GM12878 (cell line): ENCODE measurements around the gene DMWD. TPM values are rescaled to one million over a fixed set of nuclear protein-coding genes. Genes with fewer than 3 reads are reported as not detected.

Experiments used
- ATAC-seq: fragments of 200-7000 bp; cut with Tn5 transposase; 3 replicates; pipeline ENCODE4 v1.9.1; 2020; ENCODE audit warnings: mild to moderate bottlenecking, moderate library complexity
- BruUV-seq: library from RNA; stranded (reverse); fragments of 400-500 nt; replicated peaks from 2 replicates; lab custom pipeline; 2021; lab: Mats Ljungman, UMichigan
- CTCF ChIA-PET: fragments of 300-600 bp; sonication (Branson Sonifier 250); formaldehyde crosslinking; extraction: SDS; loops from one replicate; lab custom pipeline; 2021; ENCODE audit warnings: inconsistent platforms; lab: Yijun Ruan, JAX
- POLR2A ChIA-PET: fragments of 350-600 bp; formaldehyde crosslinking; extraction: SDS; loops from one replicate; lab custom pipeline; 2021; ENCODE audit warnings: inconsistent platforms; lab: Charles Lee
- RAD21 ChIA-PET: fragments of 300-600 bp; sonication (Branson Sonifier 250); formaldehyde crosslinking; loops from one replicate; lab custom pipeline; 2023; ENCODE audit warnings: antibody characterized with exemption; ENCODE audit not compliant: unreplicated experiment; lab: Charles Lee
- SMC1A ChIA-PET: fragments of 300-600 bp; sonication (Branson Sonifier 250); formaldehyde crosslinking; loops from one replicate; lab custom pipeline; 2023; ENCODE audit not compliant: unreplicated experiment, uncharacterized antibody; lab: Charles Lee
- DNase-seq: peaks from one replicate; pipeline ENCODE4 v3.0.0-alpha.2; 2011; ENCODE audit warnings: low read depth, low spot score
- FAIRE-seq: peaks from 3 replicates; lab custom pipeline; 2011; peaks lifted over from hg19 to GRCh38; lab: Jason Lieb, UNC
- H2AFZ ChIP-seq: 2 replicates; pipeline ENCODE4 v1.6.0; 2011; ENCODE audit warnings: low read depth, low read length, control low read depth; ENCODE audit not compliant: control insufficient read depth
- H3K27ac ChIP-seq: 2 replicates; pipeline ENCODE4 v1.5.1; 2011; ENCODE audit warnings: control low read depth; ENCODE audit not compliant: control insufficient read depth, insufficient read depth
- H3K27me3 ChIP-seq, 2 experiments: replicated peaks in 1 of 2; 2 replicates each; pipeline versions ENCODE4 v1.6.0 to v1.6.1; 2011; ENCODE audit warnings: low read length in 1 of 2; ENCODE audit not compliant: control insufficient read depth in 2 of 2, insufficient read depth in 2 of 2
- H3K36me3 ChIP-seq, 2 experiments: 2 replicates each; pipeline ENCODE4 v1.5.1; 2011; ENCODE audit warnings: low read length in 1 of 2; ENCODE audit not compliant: control insufficient read depth in 2 of 2, insufficient read depth in 2 of 2
- H3K4me1 ChIP-seq: 2 replicates; pipeline ENCODE4 v1.6.1; 2011; ENCODE audit warnings: mild to moderate bottlenecking, low read length, moderate library complexity, mixed read lengths; ENCODE audit not compliant: control insufficient read depth, insufficient read depth
- H3K4me2 ChIP-seq: 2 replicates; pipeline ENCODE4 v1.6.0; 2011; ENCODE audit warnings: control low read depth; ENCODE audit not compliant: control insufficient read depth, insufficient read depth
- H3K4me3 ChIP-seq: fragments of 200-600 bp; sonication (generic); 2 replicates; pipeline ENCODE4 v1.5.1; 2016
- H3K79me2 ChIP-seq: 2 replicates; pipeline ENCODE4 v1.6.0; 2011; ENCODE audit warnings: low read length; ENCODE audit not compliant: control insufficient read depth, insufficient read depth
- H3K9ac ChIP-seq: 2 replicates; pipeline ENCODE4 v1.8.0; 2011; ENCODE audit warnings: low read length, control low read depth, mixed read lengths; ENCODE audit not compliant: control insufficient read depth, insufficient read depth
- H3K9me3 ChIP-seq: replicated peaks from 3 replicates; pipeline ENCODE4 v1.5.1; 2011; ENCODE audit warnings: mild to moderate bottlenecking, low read length; ENCODE audit not compliant: control insufficient read depth, insufficient read depth
- H4K20me1 ChIP-seq: 2 replicates; pipeline ENCODE4 v1.6.0; 2011; ENCODE audit not compliant: control insufficient read depth, insufficient read depth
- ASH2L ChIP-seq: fragments of 300-600, 200-600 bp; sonication (generic); IDR thresholded peaks from 2 replicates; pipeline ENCODE4 v1.6.1; 2017; ENCODE audit warnings: low read depth, mild to moderate bottlenecking, borderline replicate concordance
- BRCA1 ChIP-seq: IDR thresholded peaks from 2 replicates; pipeline ENCODE4 v1.6.1; 2011; ENCODE audit warnings: low read depth, low read length, improper control_type of control experiment
- MEF2B ChIP-seq: fragments of 450-650 bp; IDR thresholded peaks from 2 replicates; pipeline ENCODE4 v1.6.1; 2018; ENCODE audit warnings: mild to moderate bottlenecking, moderate library complexity; ENCODE audit not compliant: partially characterized antibody, poor library complexity, severe bottlenecking
- MYB ChIP-seq: fragments of 150-350 bp; IDR thresholded peaks from 2 replicates; pipeline ENCODE4 v1.6.1; 2014; ENCODE audit warnings: mild to moderate bottlenecking, low read depth, low read length, borderline replicate concordance
- POLR2A ChIP-seq: IDR thresholded peaks from 2 replicates; pipeline ENCODE4 v1.6.1; 2011; ENCODE audit warnings: low read depth, mild to moderate bottlenecking, low read length
- ZBTB33 ChIP-seq: fragments of 450-650 bp; IDR thresholded peaks from 2 replicates; pipeline ENCODE4 v1.6.1; 2017; ENCODE audit warnings: mild to moderate bottlenecking
- ZNF24 ChIP-seq: fragments of 450-650 bp; IDR thresholded peaks from 2 replicates; pipeline ENCODE4 v1.6.1; 2017; ENCODE audit warnings: antibody characterized with exemption, mild to moderate bottlenecking
- whole genome bisulfite sequencing: methylation state at CpG from one replicate; pipeline ENCODE4 v1.1.6; 2016; ENCODE audit warnings: low lambda C conversion rate; ENCODE audit not compliant: insufficient replicate concordance, insufficient coverage; ENCODE audit errors: missing lambda C conversion rate; 5-methylcytosine and 5-hydroxymethylcytosine counted together
- in situ Hi-C: fragments of 300-500 bp; cut with MboI; formaldehyde crosslinking; loops from 9 replicates; pipeline ENCODE4 v1.14.3; 2018; ENCODE audit warnings: mixed read lengths
- intact Hi-C: fragments of 100-400 bp; cut with micrococcal nuclease; formaldehyde crosslinking; loops from one replicate; pipeline ENCODE4 v1.14.2; 2022; ENCODE audit not compliant: unreplicated experiment
- polyA plus RNA-seq, 11 experiments: library from polyadenylated mRNA; depleted of rRNA in 4 of 11; unstranded in 6 of 11; stranded (reverse) in 5 of 11; fragments of >200 nt; fragmentation: Nextera tagmentation in 4 of 11; fragmentation: Illumina TruSeq in 1 of 11; extraction: Ambion mirVana in 4 of 11; extraction: Trizol in 1 of 11; gene quantifications; 1 replicate in 1 of 11; 2 replicates in 10 of 11; pipeline versions ENCODE4 v1.2.1 to v1.2.3, GENCODE V29; 2011 to 2016; ENCODE audit warnings: inconsistent platforms in 2 of 11, missing spikeins in 2 of 11, low read depth in 1 of 11
- total RNA-seq, 4 experiments: library from RNA; depleted of rRNA in 3 of 4; stranded (reverse); fragments of >200 nt in 3 of 4; fragmentation: Illumina TruSeq in 1 of 4; extraction: Trizol in 1 of 4; gene quantifications; 2 replicates each; pipeline versions ENCODE4 v1.2.1 to v1.2.3, GENCODE V29; 2013 to 2021

DMWD gene
- total and polyA plus RNA-seq, 10 of the 15 experiments (the other 5 are each of a cell fraction or from before 2014, with no cell fraction given), result 3.5 to 56.0 (median 11.6) TPM

- no peaks in the 10 kb centered on the region for H3K79me2 ChIP-seq
- intact Hi-C loops (no loop called here), in situ Hi-C loops (no loop called here)
- ATAC-seq, result no peak
- H4K20me1 ChIP-seq, result no peaks in the 10 kb centered on the region
- H2AFZ ChIP-seq, result no peak overlapping the region
- peaks cover 0 to 2% of the 10 kb centered on the region in 2 experiments; a peak in 2 of 4 replicates for H3K27me3 ChIP-seq
- no peak overlapping the region for H3K4me2 ChIP-seq
- no peak overlapping the region for H3K27ac ChIP-seq
- no peaks in the 10 kb centered on the region for H3K9me3 ChIP-seq
- no peak overlapping the region for H3K4me3 ChIP-seq
- ChIA-PET POLR2A (interaction anchor here (0.6 to 1.2 kb wide), 2 partner anchors 26 to 143 kb away, joined by 4 to 6 read pairs; partner anchors contain the start of genes IRF2BP1 and SIX5), CTCF (no interaction called here), RAD21 (no interaction called here), SMC1A (no interaction called here)
- no peak overlapping the region for H3K9ac ChIP-seq
- no peak for FAIRE-seq
- WGBS, result 17% methylated on average over 4 of the region's 4 CpGs
- BruUV-seq, result no TSS peak
- H3K4me1 ChIP-seq, result no peaks in the 10 kb centered on the region
- DNase-seq, result no peak
- H3K36me3 ChIP-seq, result no peaks in the 10 kb centered on the region
- TF ChIP-seq MYB (no peak), ZBTB33 (no peak), MEF2B (no peak), ZNF24 (no peak), POLR2A (no peak), BRCA1 (no peak), ASH2L (no peak)
Observed at GRCh38 chr19:45742969-45743368, 49.7 kb downstream of the DMWD start.
